NCI-H2227 treated with DMSO at 0.1 percent for 48 hours (cell line): ENCODE data around the gene AUNIP.
"Not testable (repeated sequence)": the region's sequence is repeated elsewhere in the genome, so short reads cannot be mapped to it uniquely, and the experiment has no call there.

Source experiments
- DNase-seq: peaks from one replicate; lab custom pipeline; 2025; lab: John Stamatoyannopoulos, UW

AUNIP gene

DNA sequence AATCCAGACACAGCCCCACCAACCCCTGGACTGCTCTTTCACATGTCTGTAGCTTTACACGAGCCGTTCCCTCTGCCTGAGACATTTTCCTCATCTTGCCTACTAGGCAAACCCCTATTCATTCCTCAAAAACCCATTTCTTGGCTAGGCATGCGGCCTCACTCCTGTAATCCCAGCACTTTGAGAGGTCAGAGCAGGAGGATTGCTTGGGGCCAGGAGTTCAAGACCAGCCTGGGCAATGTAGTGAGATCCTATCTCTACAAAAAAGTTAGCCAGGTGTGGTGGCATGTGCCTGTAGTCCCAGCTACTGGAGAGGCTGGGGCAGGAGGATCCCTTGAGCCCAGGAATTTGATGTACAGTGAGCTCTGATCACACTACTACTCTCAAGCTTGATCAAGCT lies 5.2 kb upstream of the AUNIP start:
- DNase-seq, result no peak

DNA sequence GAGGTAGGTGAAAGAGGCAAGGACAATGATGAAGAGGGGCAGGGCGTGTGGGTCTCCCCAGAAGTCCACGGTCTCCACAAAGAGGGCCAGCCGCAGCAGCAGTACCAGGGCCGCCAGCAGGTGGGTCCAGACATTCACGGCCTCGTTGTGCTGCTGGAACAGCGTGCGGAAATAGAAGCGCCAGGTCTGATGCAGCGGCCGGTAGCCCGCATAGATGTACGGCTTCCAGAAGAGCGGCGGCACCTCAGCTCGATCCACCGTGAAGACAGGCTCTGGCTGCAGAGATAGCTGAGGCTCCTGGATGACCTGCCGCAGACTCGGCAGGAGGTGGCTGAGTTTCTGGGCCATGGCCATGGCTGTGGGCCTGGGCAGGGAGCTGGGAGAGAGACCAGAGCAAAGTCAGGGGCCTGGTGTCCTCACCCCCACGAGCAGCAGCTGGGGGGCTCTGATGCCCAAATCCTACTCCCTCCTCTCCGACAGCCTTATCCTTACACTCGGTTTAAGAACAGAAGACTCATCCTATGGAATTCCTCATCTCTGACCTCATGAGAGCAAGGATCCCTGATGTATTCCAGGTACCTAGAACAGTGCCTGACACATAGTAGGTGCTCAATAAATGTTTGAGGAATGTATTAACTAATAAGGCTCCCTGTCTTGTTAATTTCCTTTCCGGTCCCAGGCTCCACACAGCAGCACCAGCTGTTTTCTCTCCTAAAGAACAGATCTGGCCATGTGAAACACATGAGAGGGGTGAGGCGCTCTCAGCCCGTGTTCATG lies 4.4 kb upstream of the AUNIP start:
- no peak for DNase-seq

DNA sequence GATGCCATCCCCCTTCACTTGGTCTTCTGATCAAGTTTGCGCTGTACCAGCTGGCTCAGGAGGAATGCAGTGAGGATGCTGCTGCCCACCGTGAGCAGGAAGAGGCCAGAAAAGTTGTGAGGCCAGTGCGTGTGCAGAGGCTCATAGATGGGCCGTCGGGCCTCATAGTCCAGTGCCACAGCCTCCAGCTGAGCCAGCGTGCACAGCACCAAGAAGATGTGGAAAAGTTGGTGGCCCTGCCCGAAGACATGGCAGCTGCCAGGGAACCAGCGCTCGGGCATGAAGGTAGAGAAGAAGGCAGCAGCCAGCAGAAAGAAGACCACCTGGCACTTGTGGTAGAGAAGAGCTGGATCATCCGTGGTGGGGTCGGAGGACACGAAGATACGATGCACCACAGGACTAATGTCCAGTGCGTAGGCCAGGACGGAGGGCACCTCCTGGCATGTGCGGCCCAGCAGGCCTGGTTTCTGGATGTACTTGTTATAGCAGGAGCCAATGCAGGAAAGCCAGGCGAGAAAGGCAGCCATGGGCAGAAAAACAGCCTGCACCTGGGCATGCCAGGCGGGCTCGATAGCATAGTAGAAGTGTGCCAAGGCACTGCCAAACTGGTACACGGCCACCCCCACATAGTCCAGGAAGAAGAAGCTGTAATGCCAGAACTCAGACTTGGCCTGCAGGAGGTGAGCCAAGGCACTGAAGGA lies 3.7 kb upstream of the AUNIP start:
- no peak for DNase-seq

- no peak for DNase-seq
Observed at GRCh38 chr1:25861316-25862286, 2.3 kb upstream of the AUNIP start.

- no peak for DNase-seq
Observed at GRCh38 chr1:25858494-25858893, 763 bp downstream of the AUNIP start.

DNA sequence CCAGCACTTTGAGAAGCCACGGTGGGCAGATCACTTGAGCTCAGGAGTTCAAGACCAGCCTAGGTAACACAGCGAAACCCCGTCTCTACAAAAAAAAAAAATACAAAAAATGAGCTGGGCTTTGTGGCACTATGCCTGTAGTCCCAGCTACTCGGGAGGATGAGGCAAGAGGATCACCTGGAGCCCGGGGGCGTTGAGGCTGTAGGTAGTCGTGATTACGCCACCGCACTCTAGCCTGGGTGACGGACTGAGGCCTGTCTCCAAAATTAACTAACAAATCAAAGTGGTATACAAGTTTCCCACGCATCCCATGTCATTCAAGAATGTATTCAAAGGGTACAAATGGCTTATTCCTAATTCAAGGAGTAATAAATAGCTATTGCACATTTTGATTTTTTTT lies 2.4 kb downstream of the AUNIP start:
- no peak for DNase-seq

DNA sequence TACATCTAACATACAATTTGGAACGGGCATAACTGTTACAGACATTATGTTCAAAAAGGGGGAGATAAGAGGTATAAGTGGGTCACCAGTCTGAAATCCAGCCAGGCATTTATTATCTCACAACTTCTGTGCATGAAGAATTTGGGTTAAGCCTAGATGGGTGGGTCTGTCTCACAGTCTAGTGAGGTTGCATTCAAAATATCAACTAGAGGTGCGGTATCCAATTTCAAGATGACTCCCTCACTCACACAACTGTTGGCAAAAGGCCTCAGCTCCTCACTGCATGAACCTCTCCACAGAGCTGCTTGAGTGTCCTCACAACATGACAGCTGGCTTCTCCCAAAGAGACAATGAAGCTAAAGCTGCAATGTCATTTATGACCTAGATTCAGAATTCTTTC lies 4.7 kb downstream of the AUNIP start:
- no peak for DNase-seq

GRCh38 chr1:25848531-25848930 lies 10.7 kb downstream of the AUNIP start:
- no peak for DNase-seq

DNA sequence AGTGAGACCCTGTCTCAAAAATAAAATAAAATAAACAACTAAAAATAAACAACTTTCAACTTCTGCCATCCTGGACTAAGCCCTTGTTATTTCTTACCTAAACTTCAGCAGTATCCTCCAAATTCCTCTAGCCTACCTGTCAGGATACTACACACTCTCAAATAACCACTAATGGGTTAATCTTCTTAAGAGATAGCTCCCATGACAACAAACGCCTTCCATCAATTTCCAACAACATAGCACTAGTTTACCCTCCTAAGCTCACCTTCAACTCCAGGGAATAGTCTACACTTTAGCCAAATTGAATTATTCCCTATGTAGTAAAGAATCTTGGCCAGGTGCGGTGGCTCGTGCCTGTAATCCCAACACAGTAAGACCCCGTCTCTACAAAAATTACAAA lies 11.3 kb downstream of the AUNIP start:
- DNase-seq, result no peak

DNA sequence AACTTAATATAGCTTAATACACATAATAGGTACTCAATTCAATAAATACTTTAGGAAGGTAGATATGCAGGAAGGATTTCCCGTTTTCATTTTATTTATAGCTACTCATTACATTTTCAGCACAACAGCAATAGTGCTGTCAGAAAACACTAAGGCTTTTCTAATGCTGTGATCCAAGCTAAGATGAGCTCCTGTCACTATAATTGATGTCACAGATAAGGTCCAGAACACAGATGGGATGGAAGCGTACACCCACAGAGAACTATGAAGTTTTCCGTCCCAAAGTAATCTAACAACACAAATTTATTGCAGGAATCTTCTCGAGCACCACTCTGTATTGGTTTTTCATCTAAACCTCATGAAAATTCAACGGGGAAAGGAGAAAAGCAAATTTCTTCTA lies 13.6 kb downstream of the AUNIP start:
- DNase-seq, result no peak

DNA sequence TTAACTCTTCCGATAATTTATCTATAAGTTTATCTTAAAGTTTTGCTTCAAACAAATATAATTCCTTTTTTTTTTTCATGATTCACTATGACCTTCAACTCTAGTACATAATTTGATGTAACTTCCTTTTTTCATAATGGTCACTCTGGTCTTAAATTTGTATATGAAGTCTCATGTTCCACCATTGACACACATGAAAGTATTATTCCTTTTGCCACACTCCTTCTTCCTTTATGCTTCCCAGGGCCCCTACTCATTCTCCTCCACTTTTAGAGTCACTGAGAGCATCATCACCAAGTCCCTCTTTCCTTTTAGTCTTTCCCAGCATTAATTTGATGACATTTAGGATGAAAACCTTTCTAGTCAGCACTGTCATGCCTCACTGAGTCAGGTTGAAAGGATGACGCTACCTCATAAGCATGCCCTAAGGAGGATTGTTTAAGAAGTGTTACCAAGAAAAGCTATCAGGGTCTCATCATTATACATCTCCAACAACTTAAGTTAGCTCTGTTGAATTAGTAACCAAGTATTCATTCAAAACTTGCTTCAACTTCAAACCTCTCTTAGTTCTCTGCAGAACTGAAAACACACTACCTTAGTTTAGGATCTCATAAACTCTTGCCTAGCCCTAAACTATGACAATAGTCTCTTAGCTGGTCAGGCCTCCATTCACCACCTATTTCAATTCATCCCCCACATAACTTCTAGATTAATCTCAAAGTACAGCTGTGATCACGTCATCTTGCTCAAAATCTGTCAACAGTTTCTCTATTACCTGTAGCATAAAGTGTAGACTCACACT lies 14.5 kb downstream of the AUNIP start:
- no peak for DNase-seq

GRCh38 chr1:25843483-25843882 lies 15.8 kb downstream of the AUNIP start:
- no peak for DNase-seq

DNA sequence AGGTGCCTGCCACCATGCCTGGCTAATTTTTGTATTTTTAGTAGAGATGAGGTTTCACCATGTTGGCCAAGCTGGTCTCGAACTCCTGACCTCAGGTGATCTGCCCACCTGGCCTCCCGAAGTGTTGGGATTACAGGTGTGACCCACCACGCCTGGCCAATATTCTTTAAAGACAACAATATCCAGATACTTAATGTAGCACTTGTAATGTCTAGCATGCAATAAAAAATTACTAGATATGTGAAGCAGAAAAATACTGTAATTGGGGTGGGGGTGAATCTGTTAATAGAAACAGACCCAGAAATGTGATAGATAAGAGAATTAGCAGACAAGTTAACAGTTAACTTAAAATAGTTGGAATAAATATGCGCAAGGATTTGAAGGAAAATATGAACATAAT lies 19.4 kb downstream of the AUNIP start:
- not testable (repeated sequence) for DNase-seq

- no peak for DNase-seq
Observed at GRCh38 chr1:25837262-25837875, 21.9 kb downstream of the AUNIP start.

- no peak for DNase-seq
Observed at GRCh38 chr1:25836695-25837094, 22.6 kb downstream of the AUNIP start.

GRCh38 chr1:25834894-25835293 lies 24.4 kb downstream of the AUNIP start:
- DNase-seq, result no peak

DNA sequence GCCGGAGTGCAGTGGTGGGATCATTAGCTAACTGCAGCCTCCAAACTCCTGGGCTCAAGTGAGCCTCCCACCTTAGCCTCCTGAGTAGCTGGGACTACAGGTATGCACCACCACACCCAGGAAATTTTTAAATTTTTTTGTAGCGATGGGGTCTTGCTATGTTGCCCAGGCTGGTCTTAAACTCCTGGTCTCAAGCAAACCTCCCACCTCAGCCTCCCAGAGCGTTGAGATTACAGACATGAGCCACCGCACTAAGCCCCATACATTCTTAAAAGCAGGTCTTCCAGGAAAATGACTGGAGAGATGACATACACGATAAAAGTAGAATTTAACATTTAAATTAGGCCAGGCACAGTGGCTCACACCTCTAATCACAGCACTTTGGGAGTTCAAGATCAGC lies 26.1 kb downstream of the AUNIP start:
- no peak for DNase-seq

DNA sequence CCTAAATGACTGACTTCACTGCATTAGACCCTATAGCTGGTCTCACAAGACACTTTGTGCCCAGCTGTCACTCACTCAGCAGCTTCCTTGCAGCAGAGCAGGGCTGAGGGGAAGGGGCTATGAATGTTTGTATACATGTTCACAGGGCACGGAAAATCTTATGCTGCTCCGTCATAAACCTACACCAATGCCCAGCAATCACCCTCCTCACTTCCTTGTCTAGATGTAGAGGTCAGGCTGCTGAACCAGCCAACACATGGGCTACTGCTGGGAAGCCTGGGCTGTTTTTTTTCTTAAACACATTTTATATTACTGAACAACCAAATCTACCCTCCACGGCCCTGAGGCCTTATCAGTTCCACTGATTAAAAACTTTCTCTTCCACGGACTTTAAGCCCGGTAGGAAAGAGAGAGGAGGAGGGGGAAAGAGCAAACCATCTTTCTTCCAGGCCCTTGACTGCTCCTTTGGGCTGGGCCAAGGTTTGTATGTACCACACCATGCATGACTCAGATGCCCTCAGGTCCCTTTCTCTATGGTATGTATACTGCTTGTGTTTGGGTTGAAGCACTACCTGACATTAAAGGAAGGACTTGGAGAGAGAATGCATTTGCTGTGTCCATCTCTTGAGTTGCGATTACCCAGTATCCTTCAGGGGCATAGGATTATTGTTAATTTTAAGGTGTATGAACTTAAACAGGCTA lies 26.8 kb downstream of the AUNIP start:
- no peak for DNase-seq

DNA sequence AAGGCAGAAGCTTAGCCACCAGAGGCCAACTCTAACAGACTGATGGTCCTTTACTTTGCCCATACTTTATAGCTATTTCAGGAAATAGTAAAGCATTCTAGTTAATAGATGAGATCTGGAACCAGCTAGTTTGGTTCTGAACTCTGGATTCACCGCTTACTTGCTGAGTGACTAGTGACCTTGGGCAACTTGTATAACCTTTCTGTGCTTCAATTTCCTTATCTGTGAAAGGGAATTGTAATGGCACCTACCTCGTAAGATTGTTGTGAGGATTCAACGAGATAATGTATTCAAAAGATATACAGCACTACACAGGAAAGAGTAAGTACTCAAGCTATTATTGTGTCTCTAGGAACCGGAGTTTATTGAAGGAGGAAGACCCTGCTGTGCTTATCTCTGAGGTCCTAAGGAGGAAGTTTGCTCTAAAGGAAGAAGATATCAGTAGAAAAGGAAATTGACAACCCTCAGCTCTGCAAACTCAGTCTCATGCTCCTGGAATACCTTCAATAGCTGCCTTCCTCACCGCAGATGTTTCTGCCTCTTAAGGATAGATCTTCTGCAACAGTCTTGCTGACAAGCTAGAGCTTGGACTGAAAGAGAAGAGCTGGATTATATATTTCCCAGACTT lies 27.6 kb downstream of the AUNIP start:
- DNase-seq, result no peak

GRCh38 chr1:25829046-25829445 lies 30.2 kb downstream of the AUNIP start:
- DNase-seq, result no peak
